Activated CD8-positive, alpha-beta memory T cell treated with anti-CD3 and anti-CD28 coated beads for 1 hour (primary cell): ENCODE data around the gene C11orf21.
A peak's percentile ranks its signal among the peaks of the same experiment; 100 is the strongest.

Experiments used
- DNase-seq, 2 donors: peaks; one replicate each; pipeline ENCODE4 v3.0.0-alpha.2; 2020; ENCODE audit warnings: low read depth in 1 of 2; ENCODE audit errors: extremely low read depth in 1 of 2

The C11orf21 gene

DNA sequence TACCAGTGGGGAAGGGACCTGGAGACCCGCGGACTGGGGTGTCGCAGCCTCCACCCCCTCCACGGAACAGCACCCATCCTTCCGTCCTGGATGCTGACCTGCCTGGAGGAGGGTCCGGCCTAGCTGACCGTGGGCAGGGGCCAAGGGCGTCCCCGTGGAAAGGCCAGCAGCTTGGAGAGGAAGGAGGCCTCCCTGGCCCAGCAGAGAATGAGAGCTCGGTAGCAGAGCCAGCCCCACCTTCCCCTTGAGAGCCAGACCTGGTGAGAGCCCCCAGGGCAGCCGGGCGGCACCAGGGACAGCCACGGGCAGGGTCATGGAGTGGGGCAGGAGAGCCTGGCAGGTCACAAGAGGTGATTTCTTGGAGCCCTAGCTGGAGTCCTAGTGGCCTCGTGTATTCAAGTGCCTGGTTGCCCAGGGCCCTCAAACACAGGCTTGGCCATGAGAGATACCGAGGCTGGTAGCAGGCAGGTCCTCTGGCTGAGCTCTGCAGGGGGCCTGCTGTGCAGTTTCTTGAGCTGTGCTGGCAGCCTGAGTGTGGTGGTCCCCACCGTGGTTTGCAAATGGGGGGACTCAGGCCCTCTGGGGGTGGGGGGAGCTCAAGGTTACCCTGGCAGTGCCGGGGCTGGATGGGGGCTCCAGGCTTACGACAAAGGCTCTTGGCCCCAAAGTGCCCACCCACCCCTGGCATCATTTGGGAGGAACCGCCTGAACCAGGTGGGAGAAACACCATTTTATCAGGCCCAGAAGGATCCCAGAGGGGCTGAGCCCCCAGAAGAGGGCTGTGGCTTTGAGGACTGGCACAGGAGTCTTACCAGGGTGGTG, 7.7 kb upstream of the C11orf21 start:
- DNase-seq: no peak

DNA sequence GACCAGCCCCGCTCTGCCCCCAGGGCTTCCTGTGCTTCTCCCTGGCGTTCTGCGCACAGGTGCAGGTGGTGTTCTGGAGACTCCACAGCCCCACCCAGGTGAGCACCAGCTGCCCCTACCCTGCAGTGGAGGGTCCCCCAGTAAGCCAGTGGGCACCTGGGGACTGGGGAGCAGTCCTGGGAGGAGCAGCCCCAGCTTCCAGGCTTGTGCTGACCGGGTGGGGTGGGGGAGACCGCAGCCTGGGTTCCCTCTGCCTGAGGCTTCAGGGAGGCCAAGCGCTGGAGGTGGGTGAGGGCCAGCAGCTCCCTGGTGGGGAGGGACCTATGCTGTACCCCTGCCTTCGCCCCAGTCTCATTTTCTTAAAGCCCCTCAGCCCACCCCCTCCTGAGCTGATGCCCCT, 7.0 kb upstream of the C11orf21 start:
- no peak for DNase-seq

- DNase-seq: no peak
Measured at GRCh38 chr11:2307501-2308331, 6.0 kb upstream of the C11orf21 start.

DNA sequence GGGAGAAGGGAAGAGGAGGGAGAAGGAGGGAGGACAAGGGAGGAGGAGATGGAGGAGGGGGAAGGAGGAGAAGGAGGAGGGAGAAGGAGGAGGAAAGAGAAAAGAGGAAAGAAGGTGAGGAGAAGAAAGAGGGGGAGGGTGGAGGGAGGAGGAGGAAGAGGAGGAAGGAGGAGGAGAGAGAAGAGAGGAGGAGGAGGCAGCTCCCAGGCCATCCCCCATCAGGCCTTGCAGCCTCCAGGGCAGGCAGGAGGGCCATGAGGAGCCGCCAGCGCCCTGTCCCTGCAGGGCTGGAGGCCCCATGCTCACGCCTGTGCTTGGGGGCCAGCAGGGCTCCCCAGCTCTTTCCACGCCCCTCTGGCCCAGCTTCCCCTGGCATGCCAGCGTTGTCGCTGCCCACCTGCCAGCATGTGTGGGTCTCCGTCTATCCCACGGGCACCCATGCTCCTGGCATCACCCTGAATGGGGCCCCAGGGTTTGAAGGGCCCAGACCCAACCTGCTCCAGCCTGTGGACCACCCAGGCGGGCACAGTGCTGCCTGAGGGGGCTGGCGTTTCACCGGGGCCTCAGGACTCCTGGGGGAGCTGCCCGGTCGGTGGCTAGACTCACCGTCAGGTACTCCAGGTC, 5.3 kb upstream of the C11orf21 start:
- no peak for DNase-seq

DNA sequence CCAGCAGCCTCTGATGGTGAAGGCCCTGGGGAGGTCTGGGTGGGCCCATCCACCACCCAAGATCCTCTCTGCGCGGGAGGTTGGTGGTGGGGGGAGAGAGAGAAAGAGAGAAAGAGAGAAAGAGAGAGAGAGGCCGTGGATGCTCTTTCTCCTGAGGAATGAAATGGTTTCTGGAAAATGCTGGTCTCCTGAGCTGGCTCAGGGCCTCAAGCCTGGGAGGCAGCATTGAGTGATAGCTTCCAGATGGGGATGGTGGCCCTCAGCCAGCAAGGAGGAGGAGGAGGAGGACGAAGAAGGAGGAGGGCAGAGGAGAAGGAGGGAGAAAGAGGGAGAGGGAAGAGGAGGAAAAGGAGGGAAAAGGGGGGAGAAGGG, 4.7 kb upstream of the C11orf21 start:
- DNase-seq: no peak

- no peak for DNase-seq
Measured at GRCh38 chr11:2305788-2306451, 4.2 kb upstream of the C11orf21 start.

GRCh38 chr11:2305140-2305778, 3.5 kb upstream of the C11orf21 start:
- DNase-seq: peak; percentile 60 to 80

GRCh38 chr11:2304506-2305139, 2.9 kb upstream of the C11orf21 start:
- no peak for DNase-seq

DNA sequence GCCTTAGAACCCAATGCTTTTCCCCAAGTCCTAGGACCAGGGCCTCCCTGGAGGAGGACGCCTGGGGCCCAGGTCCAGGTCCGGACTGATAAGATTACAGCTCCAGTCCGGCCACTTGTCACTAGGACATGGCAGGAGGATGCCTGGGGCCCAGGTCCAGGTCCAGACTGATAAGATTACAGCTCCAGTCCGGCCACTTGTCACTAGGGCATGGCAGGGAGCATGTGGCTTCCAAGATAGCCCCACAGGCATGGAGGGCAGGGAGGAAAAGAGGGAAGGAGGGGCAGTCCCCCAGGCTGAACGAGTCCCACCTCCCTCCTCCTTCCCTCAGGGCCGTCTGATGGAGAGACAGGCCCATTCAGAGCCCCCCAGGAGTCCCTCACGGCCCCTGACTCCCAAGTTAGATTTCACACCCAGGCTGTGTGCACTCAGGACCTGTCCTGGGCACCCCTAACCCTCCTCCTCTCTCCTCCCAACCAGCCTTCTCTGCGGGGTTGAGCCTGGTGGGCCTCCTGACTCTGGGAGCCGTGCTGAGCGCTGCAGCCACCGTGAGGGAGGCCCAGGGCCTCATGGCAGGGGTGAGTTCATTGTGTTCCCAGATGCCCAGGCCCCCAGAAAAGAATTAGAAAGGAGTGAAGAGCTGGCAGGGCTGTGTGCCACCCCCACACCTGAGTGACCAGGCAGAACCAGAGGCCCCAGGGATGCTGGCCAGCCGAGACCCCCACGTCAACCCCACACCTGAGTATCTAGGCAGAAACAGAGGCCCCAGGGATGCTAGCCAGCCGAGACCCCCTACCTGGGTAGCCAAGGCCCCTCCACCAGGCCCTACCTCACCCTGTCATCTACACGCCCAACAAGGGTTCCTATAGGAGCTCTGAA, 2.1 kb upstream of the C11orf21 start:
- no peak for DNase-seq

DNA sequence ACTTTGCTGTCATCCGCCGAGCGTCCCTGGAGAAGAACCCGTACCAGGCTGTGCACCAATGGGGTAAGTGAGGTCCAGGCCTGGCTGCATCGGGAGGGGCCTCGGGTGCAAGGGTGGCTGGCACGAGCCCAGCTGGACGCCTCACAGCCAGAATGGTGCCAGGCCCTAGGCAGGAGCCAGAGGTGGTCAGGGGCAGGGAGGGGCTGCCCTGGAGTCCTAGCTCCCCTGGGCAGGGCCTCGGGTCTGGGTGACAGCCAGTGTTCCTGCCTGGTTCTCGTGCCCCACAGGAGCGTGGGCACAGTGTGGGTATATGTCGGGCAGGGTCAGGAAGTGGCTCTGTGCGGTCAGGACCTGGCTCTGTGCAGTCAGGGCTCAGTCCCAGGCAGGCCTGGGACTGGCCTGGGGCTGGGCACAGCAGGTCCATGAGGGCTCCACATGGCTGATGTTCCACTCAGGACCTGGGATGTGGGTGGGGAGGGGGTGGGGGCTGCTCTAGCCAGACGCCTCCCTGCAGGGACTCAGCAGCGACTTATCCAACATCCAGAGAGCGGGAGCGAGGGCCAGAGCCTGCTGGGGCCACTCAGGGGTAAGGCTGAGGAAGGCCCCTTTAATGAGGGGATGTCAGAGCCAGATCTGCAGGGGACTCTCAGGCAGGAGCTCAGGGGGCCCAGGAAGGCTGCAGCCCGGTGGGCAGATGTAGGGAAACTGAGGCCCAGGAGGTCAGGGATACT, 1.3 kb upstream of the C11orf21 start:
- no peak for DNase-seq

GRCh38 chr11:2302306-2302895, 683 bp upstream of the C11orf21 start:
- DNase-seq: no peak

GRCh38 chr11:2300936-2301630, 635 bp downstream of the C11orf21 start:
- no peak for DNase-seq

DNA sequence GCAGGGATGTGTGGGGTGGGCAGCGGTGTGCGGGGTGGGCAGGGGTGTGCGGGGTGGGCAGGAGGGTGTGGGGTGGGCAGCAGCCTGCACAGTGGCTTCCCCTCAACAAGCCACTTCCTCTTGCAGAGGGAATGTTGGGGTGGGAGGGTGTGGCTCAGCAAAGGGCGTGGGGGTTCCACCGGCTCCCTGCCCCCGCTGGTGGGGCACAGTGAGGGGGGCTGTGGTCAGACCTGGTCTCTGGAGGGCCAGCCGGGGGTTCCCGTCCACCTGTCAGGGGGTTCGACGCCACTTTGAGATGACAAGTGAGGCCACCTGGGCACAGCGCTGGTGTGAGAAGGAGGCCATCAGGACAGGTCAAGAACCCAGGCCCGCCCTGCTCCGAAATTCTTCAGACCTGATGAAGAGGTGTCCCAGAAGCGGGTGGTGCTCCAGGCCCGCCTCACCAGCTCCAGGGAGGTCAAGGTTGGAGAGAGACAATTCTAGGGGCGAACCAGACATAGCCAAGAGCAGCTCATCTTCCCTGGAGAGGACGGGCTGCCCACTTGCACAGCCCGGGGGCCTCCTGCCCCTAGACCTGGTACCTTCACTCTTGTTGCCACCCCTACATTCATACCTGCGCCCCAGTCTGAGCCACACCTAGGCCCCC, 1.3 kb downstream of the C11orf21 start:
- no peak for DNase-seq

GRCh38 chr11:2299773-2300172, 1.9 kb downstream of the C11orf21 start:
- DNase-seq: no peak

DNA sequence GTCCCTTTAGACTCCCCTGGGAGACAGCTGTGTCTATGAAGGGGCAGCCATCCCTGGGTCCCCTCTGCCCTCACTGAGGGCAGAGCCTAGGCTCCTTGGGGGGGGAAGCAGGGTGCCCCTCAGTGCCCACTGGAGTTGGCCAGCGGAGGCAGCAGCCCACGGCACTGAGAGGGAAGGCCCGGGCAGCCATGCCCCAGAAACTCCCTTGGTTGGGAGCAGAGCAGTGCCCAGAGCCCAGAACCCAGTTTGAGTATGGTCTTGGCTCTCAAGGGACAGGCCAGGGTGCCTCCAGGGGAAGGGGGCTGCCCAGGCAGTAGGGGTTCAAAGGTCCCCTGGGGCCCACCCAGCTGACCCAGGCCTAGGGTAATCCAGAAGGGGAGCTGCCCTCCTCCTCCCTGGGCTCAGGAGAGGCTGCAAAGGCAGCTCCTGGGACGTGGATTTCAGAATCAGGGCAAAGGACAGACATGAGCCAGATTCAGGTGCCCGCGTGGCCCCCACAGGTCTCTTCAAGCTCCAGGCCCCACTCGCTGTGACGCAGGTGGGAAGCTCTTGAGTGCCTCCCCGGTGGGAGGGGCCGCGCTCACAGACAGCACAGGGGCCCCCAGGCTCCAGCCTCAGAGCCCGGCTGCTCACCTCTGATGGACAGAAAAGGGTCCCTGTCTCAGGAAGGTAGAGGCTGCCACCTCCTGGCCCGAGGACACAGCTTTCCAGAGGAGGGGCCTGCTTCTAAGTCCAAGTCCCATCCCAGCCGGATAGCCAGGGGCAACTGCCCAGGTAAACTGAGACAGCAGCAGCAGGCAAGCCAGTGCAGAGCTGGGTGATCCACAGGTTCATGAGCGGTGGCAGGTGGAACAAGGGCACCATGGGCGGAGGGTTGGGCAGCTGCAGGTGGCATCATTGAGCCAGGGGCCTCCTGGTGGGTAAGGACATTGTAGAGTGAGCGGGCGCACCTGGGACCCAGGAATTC, 2.6 kb downstream of the C11orf21 start:
- peak in 1 of 2 donors; percentile 19 for DNase-seq
